Right forelimb (tissue), 1 donor: ENCODE data around the gene PANX1.
"Not testable (repeated sequence)": the region's sequence is repeated elsewhere in the genome, so short reads cannot be mapped to it uniquely, and the experiment has no call there.

ENCODE experiments used
- DNase-seq: peaks from one replicate; pipeline ENCODE4 v3.0.0-alpha.2; 2018

The PANX1 gene

GRCh38 chr11:94128746-94129511 lies at the start of gene PANX1:
Gene PANX1, plus strand, starts transcription at chr11:94128841. Its CDS starts 472 bp downstream, at chr11:94129313.
- DNase-seq: peak; percentile 90

- DNase-seq: no peak
Measured at GRCh38 chr11:94084164-94084563, 44.5 kb upstream of the PANX1 start.

- no peak for DNase-seq
Measured at GRCh38 chr11:94088906-94089305, 39.7 kb upstream of the PANX1 start.

GRCh38 chr11:94089341-94089740 lies 39.3 kb upstream of the PANX1 start:
- DNase-seq: no peak

GRCh38 chr11:94090401-94090800 lies 38.2 kb upstream of the PANX1 start:
- DNase-seq: no peak

- DNase-seq: no peak
Measured at GRCh38 chr11:94091091-94091490, 37.5 kb upstream of the PANX1 start.

GRCh38 chr11:94100253-94100652 lies 28.4 kb upstream of the PANX1 start:
- DNase-seq: no peak

- no peak for DNase-seq
Measured at GRCh38 chr11:94103471-94103870, 25.2 kb upstream of the PANX1 start.

- DNase-seq: no peak
Measured at GRCh38 chr11:94104734-94105133, 23.9 kb upstream of the PANX1 start.

GRCh38 chr11:94106716-94107115 lies 21.9 kb upstream of the PANX1 start:
- no peak for DNase-seq

- DNase-seq: no peak
Measured at GRCh38 chr11:94107363-94107762, 21.3 kb upstream of the PANX1 start.

- DNase-seq: no peak
Measured at GRCh38 chr11:94111241-94111640, 17.4 kb upstream of the PANX1 start.

- DNase-seq: no peak
Measured at GRCh38 chr11:94111660-94112059, 17.0 kb upstream of the PANX1 start.

- no peak for DNase-seq
Measured at GRCh38 chr11:94112206-94112953, 16.3 kb upstream of the PANX1 start.

GRCh38 chr11:94117197-94117574 lies 11.5 kb upstream of the PANX1 start:
- DNase-seq: no peak

- DNase-seq: no peak
Measured at GRCh38 chr11:94117871-94118270, 10.8 kb upstream of the PANX1 start.

GRCh38 chr11:94119676-94120075 lies 9.0 kb upstream of the PANX1 start:
- DNase-seq: not testable (repeated sequence)

GRCh38 chr11:94120516-94120915 lies 8.1 kb upstream of the PANX1 start:
- DNase-seq: not testable (repeated sequence)

GRCh38 chr11:94120946-94121345 lies 7.7 kb upstream of the PANX1 start:
- DNase-seq: no peak

GRCh38 chr11:94125407-94126115 lies 3.1 kb upstream of the PANX1 start:
- DNase-seq: no peak

GRCh38 chr11:94127638-94128037 lies 1.0 kb upstream of the PANX1 start:
- DNase-seq: no peak

- no peak for DNase-seq
Measured at GRCh38 chr11:94128291-94128745, 323 bp upstream of the PANX1 start.

- DNase-seq: no peak
Measured at GRCh38 chr11:94129512-94130297, 1.1 kb downstream of the PANX1 start.
